ENCODE results near the gene SPACDR. TPM values are rescaled to one million over a fixed set of nuclear protein-coding genes. Genes with fewer than 3 reads are reported as not detected.

The SPACDR gene
- total and polyA plus RNA-seq, 9 of the 15 experiments (the other 6 are each of a cell fraction or from before 2014, with no cell fraction given): 0.07 to 0.55 (median 0.14) TPM; not detected in 1

GRCh38 chr7:100483090-100483721 is 19.1 kb upstream of the SPACDR start (continued):
- TF ChIP-seq MGA (IDR thresholded peaks at IDR 0.05) (no peak), STAT5B (CRISPR knock-in tag; IDR thresholded peaks at IDR 0.05) (no peak), ZBTB2 (IDR thresholded peaks at IDR 0.05) (no peak), ZBTB33 (CRISPR knock-in tag; IDR thresholded peaks at IDR 0.05) (peak; percentile 54; the same call in 1 of the 2 replicates), NFRKB (IDR thresholded peaks at IDR 0.05; ENCODE audit: low read depth) (no peak), ZNF699 (CRISPR knock-in tag; IDR thresholded peaks at IDR 0.05; ENCODE audit: insufficient replicate concordance) (no peak), ZNF232 (CRISPR knock-in tag; IDR thresholded peaks at IDR 0.05) (no peak), PHF8 (IDR thresholded peaks at IDR 0.05; ENCODE audit: borderline replicate concordance, low read length) (peak; percentile 46; the same call in 1 of the 2 replicates), MTF1 (CRISPR knock-in tag; IDR thresholded peaks at IDR 0.05; ENCODE audit: borderline replicate concordance) (no peak), GTF2F1 (IDR thresholded peaks at IDR 0.05; ENCODE audit: low read depth, low read length) (no peak), GABPA (tag; conservative IDR thresholded peaks at IDR 0.05; ENCODE audit: low read depth) (peak; percentile 48), POLR3A (IDR thresholded peaks at IDR 0.05; ENCODE audit: borderline replicate concordance, extremely low read depth, insufficient read depth, insufficient read length) (no peak), ARID1B (IDR thresholded peaks at IDR 0.05) (peak; percentile 34; the same call in 1 of the 2 replicates)

Measured in K562 (cell line).